HepG2 (cell line): ENCODE data around the gene TBC1D16. TPM values are rescaled to one million over a fixed set of nuclear protein-coding genes. Genes with fewer than 3 reads are reported as not detected.

Experiments
- ATAC-seq: fragments of 200-7000 bp; cut with Tn5 transposase; 3 replicates; pipeline ENCODE4 v1.9.1; 2020; ENCODE audit warnings: mild to moderate bottlenecking, moderate library complexity
- BruUV-seq: library from RNA; stranded (reverse); fragments of 400-500 nt; replicated peaks from 2 replicates; lab custom pipeline; 2021; lab: Mats Ljungman, UMichigan
- CTCF ChIA-PET: fragments of 300-600 bp; formaldehyde crosslinking; extraction: SDS; loops from one replicate; lab custom pipeline; 2021; ENCODE audit warnings: low total read pairs, inconsistent platforms, low intra/inter-chr PET ratio; lab: Yijun Ruan, JAX
- POLR2A ChIA-PET: fragments of 350-600 bp; sonication (Branson Sonifier 250); formaldehyde crosslinking; loops from one replicate; lab custom pipeline; 2020; ENCODE audit warnings: antibody characterized with exemption, inconsistent platforms; lab: Yijun Ruan, JAX
- DNase-seq: peaks from one replicate; pipeline ENCODE4 v3.0.0-alpha.2; 2015; ENCODE audit warnings: low spot score
- FAIRE-seq: peaks from 3 replicates; lab custom pipeline; 2011; peaks lifted over from hg19 to GRCh38; lab: Jason Lieb, UNC
- H2AFZ ChIP-seq: one replicate; pipeline ENCODE4 v1.6.1; 2011; ENCODE audit warnings: low read length, inconsistent platforms
- H3K27ac ChIP-seq: fragments of 300-600 bp; 3 replicates; pipeline ENCODE4 v1.8.0; 2011; ENCODE audit warnings: mixed run types, mild to moderate bottlenecking, mixed read lengths, low read length, inconsistent platforms; ENCODE audit not compliant: insufficient read depth; ENCODE audit errors: extremely low read length
- H3K27me3 ChIP-seq, 2 experiments: fragments of 200-600 bp in 1 of 2; 2 replicates in 1 of 2; 3 replicates in 1 of 2; pipeline versions ENCODE4 v1.6.0 to v1.8.0; 2011; ENCODE audit warnings: low read length in 2 of 2, mild to moderate bottlenecking in 2 of 2, moderate library complexity in 2 of 2, inconsistent platforms in 1 of 2; ENCODE audit not compliant: insufficient read depth in 2 of 2, control insufficient read depth in 1 of 2
- H3K36me3 ChIP-seq, 2 experiments: fragments of 200-600 bp in 1 of 2; replicated peaks in 1 of 2; 2 replicates in 1 of 2; 3 replicates in 1 of 2; pipeline versions ENCODE4 v1.5.1 to v1.8.0; 2011; ENCODE audit warnings: low read length in 2 of 2, inconsistent platforms in 1 of 2; ENCODE audit not compliant: insufficient read depth in 2 of 2, control insufficient read depth in 1 of 2
- H3K4me1 ChIP-seq: 2 replicates; pipeline ENCODE4 v1.5.1; 2012; ENCODE audit warnings: low read length, inconsistent platforms; ENCODE audit not compliant: insufficient read depth
- H3K4me2 ChIP-seq: 2 replicates; pipeline ENCODE4 v1.6.0; 2011; ENCODE audit warnings: low read depth, low read length, inconsistent platforms
- H3K4me3 ChIP-seq, 3 experiments: fragments of 200-600 bp in 1 of 3; sonication (generic), shearing (Covaris generic) in 1 of 3; replicated peaks in 1 of 3; 2 replicates each; pipeline ENCODE4 v1.5.1; 2011 to 2016; ENCODE audit warnings: low read length in 3 of 3, inconsistent platforms in 2 of 3, low read depth in 2 of 3, mild to moderate bottlenecking in 2 of 3, control low read depth in 1 of 3, mixed read lengths in 1 of 3; ENCODE audit not compliant: insufficient read depth in 1 of 3
- H3K79me2 ChIP-seq: one replicate; pipeline ENCODE4 v1.6.1; 2011; ENCODE audit warnings: low read length, inconsistent platforms; ENCODE audit not compliant: insufficient read depth
- H3K9ac ChIP-seq: 2 replicates; pipeline ENCODE4 v1.6.0; 2011; ENCODE audit warnings: mild to moderate bottlenecking, low read depth, low read length, inconsistent platforms; ENCODE audit not compliant: insufficient read depth
- H3K9me3 ChIP-seq: 2 replicates; pipeline ENCODE4 v1.5.1; 2012; ENCODE audit warnings: mild to moderate bottlenecking, low read length
- H4K20me1 ChIP-seq: 2 replicates; pipeline ENCODE4 v1.6.0; 2011; ENCODE audit warnings: inconsistent platforms, mild to moderate bottlenecking, low read length, moderate library complexity; ENCODE audit not compliant: insufficient read depth
- BRCA1 ChIP-seq: sonication (generic); formaldehyde crosslinking; IDR thresholded peaks from 2 replicates; pipeline ENCODE4 v1.4.0; 2020; ENCODE audit warnings: missing genetic modification reagents
- FOXK2 ChIP-seq: fragments of 450-650 bp; IDR thresholded peaks from 2 replicates; pipeline ENCODE4 v1.6.1; 2016
- FOXP4 ChIP-seq: sonication (generic); formaldehyde crosslinking; IDR thresholded peaks from 2 replicates; pipeline ENCODE4 v1.4.0; 2020; ENCODE audit warnings: missing genetic modification reagents
- MTA1 ChIP-seq: sonication (generic); formaldehyde crosslinking; IDR thresholded peaks from 2 replicates; pipeline ENCODE4 v1.4.0; 2020; ENCODE audit warnings: missing genetic modification reagents, mild to moderate bottlenecking, borderline replicate concordance
- TFDP2 ChIP-seq: sonication (generic); formaldehyde crosslinking; IDR thresholded peaks from 2 replicates; pipeline ENCODE4 v1.4.0; 2020; ENCODE audit warnings: missing genetic modification reagents
- ZFYVE20 ChIP-seq: sonication (generic); formaldehyde crosslinking; IDR thresholded peaks from 2 replicates; pipeline ENCODE4 v1.8.0; 2023; ENCODE audit warnings: low read depth, mild to moderate bottlenecking, moderate library complexity, missing genetic modification reagents, borderline replicate concordance
- ZMAT5 ChIP-seq: sonication (generic); formaldehyde crosslinking; IDR thresholded peaks from 2 replicates; pipeline ENCODE4 v1.5.0; 2020; ENCODE audit warnings: mild to moderate bottlenecking, low read depth, missing genetic modification reagents, borderline replicate concordance
- ZNF224 ChIP-seq: sonication (generic); formaldehyde crosslinking; IDR thresholded peaks from 2 replicates; pipeline ENCODE4 v1.5.0; 2020; ENCODE audit warnings: mild to moderate bottlenecking, missing genetic modification reagents
- ZNF33A ChIP-seq: sonication (generic); formaldehyde crosslinking; IDR thresholded peaks from 2 replicates; pipeline ENCODE4 v1.5.1; 2020; ENCODE audit warnings: missing genetic modification reagents, mild to moderate bottlenecking, moderate library complexity, borderline replicate concordance
- ZNF501 ChIP-seq: sonication (generic); formaldehyde crosslinking; IDR thresholded peaks from 2 replicates; pipeline ENCODE4 v1.5.1; 2020; ENCODE audit warnings: mild to moderate bottlenecking, moderate library complexity, missing genetic modification reagents
- ZNF777 ChIP-seq: sonication (generic); formaldehyde crosslinking; IDR thresholded peaks from 2 replicates; pipeline ENCODE4 v1.4.0; 2020; ENCODE audit warnings: missing genetic modification reagents
- ZNF839 ChIP-seq: sonication (generic); formaldehyde crosslinking; IDR thresholded peaks from 2 replicates; pipeline ENCODE4 v1.4.0; 2020; ENCODE audit warnings: missing genetic modification reagents, mild to moderate bottlenecking, borderline replicate concordance
- WGBS: methylation state at CpG from one replicate; pipeline ENCODE4 v1.1.6; 2017; ENCODE audit warnings: low lambda C conversion rate; 5-methylcytosine and 5-hydroxymethylcytosine counted together
- in situ Hi-C: cut with HindIII; loops from 2 replicates; pipeline ENCODE4 v1.10.0; 2017; ENCODE audit warnings: low pct_unique_long_range_greater_than_20kb; ENCODE audit not compliant: extremely low pct_ligation_motif_present
- intact Hi-C: fragments of 100-400 bp; cut with micrococcal nuclease; formaldehyde crosslinking; loops from one replicate; pipeline ENCODE4 v1.10.0; 2022; ENCODE audit not compliant: unreplicated experiment
- polyA plus RNA-seq, 8 experiments: library from polyadenylated mRNA; depleted of rRNA in 3 of 8; stranded (reverse) in 7 of 8; unstranded in 1 of 8; fragments of >200 nt; fragmentation: Illumina TruSeq in 4 of 8; extraction: Trizol in 4 of 8; gene quantifications; 2 replicates each; pipeline versions ENCODE4 v1.2.1 to v1.2.3, GENCODE V29; 2011 to 2016; ENCODE audit warnings: low read depth in 4 of 8, missing spikeins in 1 of 8, mixed read lengths in 1 of 8; ENCODE audit not compliant: insufficient read depth in 1 of 8
- total RNA-seq, 5 experiments: library from RNA; depleted of rRNA; stranded (reverse); fragments of >200 nt; fragmentation: Illumina TruSeq; extraction: Trizol; gene quantifications; 2 replicates each; pipeline ENCODE4 v1.2.3, GENCODE V29; 2016; ENCODE audit warnings: low read depth in 1 of 5
- TF ChIP-seq, protein P1 (sequence below): sonication (generic); formaldehyde crosslinking; IDR thresholded peaks from 2 replicates; pipeline ENCODE4 v1.4.0; 2020; ENCODE audit warnings: low read depth, mild to moderate bottlenecking, missing genetic modification reagents
- TF ChIP-seq, protein P2 (sequence below): sonication (generic); formaldehyde crosslinking; IDR thresholded peaks from 2 replicates; pipeline ENCODE4 v1.4.0; 2020; ENCODE audit warnings: low read depth, mild to moderate bottlenecking, missing genetic modification reagents

Gene TBC1D16
- total and polyA plus RNA-seq, 2 of the 13 experiments (the other 11 are each of a cell fraction or from before 2014, with no cell fraction given): 14.9 to 24.9 TPM

- POLR2A ChIA-PET: no interaction called here
- CTCF ChIA-PET: no interaction called here
- TF ChIP-seq FOXK2 (no peak), ZNF777 (CRISPR knock-in tag) (no peak), ZNF33A (no peak), ZNF501 (CRISPR knock-in tag) (no peak), ZMAT5 (no peak), ZNF839 (no peak), ZFYVE20 (CRISPR knock-in tag) (no peak), BRCA1 (CRISPR knock-in tag) (no peak), ZNF224 (CRISPR knock-in tag) (no peak), FOXP4 (CRISPR knock-in tag) (no peak), TFDP2 (CRISPR knock-in tag) (no peak), MTA1 (no peak)
- TF ChIP-seq, protein P1, sequence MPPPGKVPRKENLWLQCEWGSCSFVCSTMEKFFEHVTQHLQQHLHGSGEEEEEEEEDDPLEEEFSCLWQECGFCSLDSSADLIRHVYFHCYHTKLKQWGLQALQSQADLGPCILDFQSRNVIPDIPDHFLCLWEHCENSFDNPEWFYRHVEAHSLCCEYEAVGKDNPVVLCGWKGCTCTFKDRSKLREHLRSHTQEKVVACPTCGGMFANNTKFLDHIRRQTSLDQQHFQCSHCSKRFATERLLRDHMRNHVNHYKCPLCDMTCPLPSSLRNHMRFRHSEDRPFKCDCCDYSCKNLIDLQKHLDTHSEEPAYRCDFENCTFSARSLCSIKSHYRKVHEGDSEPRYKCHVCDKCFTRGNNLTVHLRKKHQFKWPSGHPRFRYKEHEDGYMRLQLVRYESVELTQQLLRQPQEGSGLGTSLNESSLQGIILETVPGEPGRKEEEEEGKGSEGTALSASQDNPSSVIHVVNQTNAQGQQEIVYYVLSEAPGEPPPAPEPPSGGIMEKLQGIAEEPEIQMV (CRISPR knock-in tag): no peak
- TF ChIP-seq, protein P2, sequence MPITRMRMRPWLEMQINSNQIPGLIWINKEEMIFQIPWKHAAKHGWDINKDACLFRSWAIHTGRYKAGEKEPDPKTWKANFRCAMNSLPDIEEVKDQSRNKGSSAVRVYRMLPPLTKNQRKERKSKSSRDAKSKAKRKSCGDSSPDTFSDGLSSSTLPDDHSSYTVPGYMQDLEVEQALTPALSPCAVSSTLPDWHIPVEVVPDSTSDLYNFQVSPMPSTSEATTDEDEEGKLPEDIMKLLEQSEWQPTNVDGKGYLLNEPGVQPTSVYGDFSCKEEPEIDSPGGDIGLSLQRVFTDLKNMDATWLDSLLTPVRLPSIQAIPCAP (CRISPR knock-in tag): no peak
- peaks cover 25 to 51% of the 10 kb centered on the region in 2 experiments for H3K36me3 ChIP-seq
- no peak overlapping the region for H3K4me3 ChIP-seq
- no peak overlapping the region for H3K9ac ChIP-seq
- in situ Hi-C loops (no loop called here), intact Hi-C loops (no loop called here)
- no peaks in the 10 kb centered on the region for H4K20me1 ChIP-seq
- no peak overlapping the region for H3K4me2 ChIP-seq
- FAIRE-seq (no peak), ATAC-seq (no peak), DNase-seq (no peak)
- peaks cover 11% of the 10 kb centered on the region for H3K4me1 ChIP-seq
- H3K9me3 ChIP-seq: no peaks in the 10 kb centered on the region
- no peak overlapping the region for H2AFZ ChIP-seq
- WGBS: 97% methylated on average over 41 of the region's 42 CpGs
- no peaks in the 10 kb centered on the region for H3K27me3 ChIP-seq
- H3K79me2 ChIP-seq: no peaks in the 10 kb centered on the region
- BruUV-seq: no TSS peak
- H3K27ac ChIP-seq: no peak overlapping the region
These were observed 92.1 kb downstream of the TBC1D16 start for GRCh38 chr17:79943347-79944241.
